ENCODE data around the gene SLC37A4. TPM values are rescaled to one million over a fixed set of nuclear protein-coding genes. Genes with fewer than 3 reads are reported as not detected.
A peak's percentile ranks its signal among the peaks of the same experiment; 100 is the strongest.

SLC37A4 gene
- total and polyA plus RNA-seq, 2 of the 13 experiments (the other 11 are each of a cell fraction or from before 2014, with no cell fraction given), result 43.0 to 56.1 TPM

- no peak for TF ChIP-seq ZNF775 (CRISPR knock-in tag; IDR thresholded peaks at IDR 0.05; ENCODE audit: borderline replicate concordance)
- peak; percentile 66 for TF ChIP-seq ASH2L (IDR thresholded peaks at IDR 0.05; ENCODE audit: insufficient read length, low read depth, low read length)
- peak; percentile 53; the same call in 1 of the 2 replicates for TF ChIP-seq ZBED4 (CRISPR knock-in tag; IDR thresholded peaks at IDR 0.05; ENCODE audit: borderline replicate concordance)
- TF ChIP-seq ETS1 (CRISPR knock-in tag; IDR thresholded peaks at IDR 0.05), result no peak
- TF ChIP-seq MXD3 (CRISPR knock-in tag; IDR thresholded peaks at IDR 0.05), result peak; percentile 74
- TF ChIP-seq ZNF672 (CRISPR knock-in tag; IDR thresholded peaks at IDR 0.05), result no peak
- no peak for TF ChIP-seq ZFYVE20 (CRISPR knock-in tag; IDR thresholded peaks at IDR 0.05; ENCODE audit: borderline replicate concordance, low read depth)
- TF ChIP-seq THAP9 (CRISPR knock-in tag; IDR thresholded peaks at IDR 0.05; ENCODE audit: borderline replicate concordance), result peak; percentile 41; the same call in 1 of the 2 replicates
- TF ChIP-seq PRMT3 (CRISPR knock-in tag; IDR thresholded peaks at IDR 0.05; ENCODE audit: borderline replicate concordance, low read depth), result no peak
- 0 out of 2 replicates have a peak, but pooled peaks have one; percentile 18 for TF ChIP-seq HOXA5 (CRISPR knock-in tag; IDR thresholded peaks at IDR 0.05)
- no peak for TF ChIP-seq ARNT (IDR thresholded peaks at IDR 0.05)
- no peak for TF ChIP-seq ZMYM3 (CRISPR knock-in tag; IDR thresholded peaks at IDR 0.05)
- TF ChIP-seq REL (CRISPR knock-in tag; conservative IDR thresholded peaks at IDR 0.05), result peak; percentile 89; the same call in 1 of the 2 replicates
- TF ChIP-seq MTF1 (CRISPR knock-in tag; IDR thresholded peaks at IDR 0.05), result no peak
- TF ChIP-seq PHF21A (CRISPR knock-in tag; IDR thresholded peaks at IDR 0.05), result peak; percentile 41; the same call in 1 of the 2 replicates
- TF ChIP-seq ZNF292 (CRISPR knock-in tag; IDR thresholded peaks at IDR 0.05; ENCODE audit: borderline replicate concordance, low read depth), result no peak; the same call in 1 of the 2 replicates
- peak; percentile 99 for TF ChIP-seq ZFX (CRISPR knock-in tag; IDR thresholded peaks at IDR 0.05; ENCODE audit: low read depth)
- no peak; the same call in 1 of the 2 replicates for TF ChIP-seq ZNF703 (CRISPR knock-in tag; IDR thresholded peaks at IDR 0.05; ENCODE audit: borderline replicate concordance)
- TF ChIP-seq RFX5 (IDR thresholded peaks at IDR 0.05; ENCODE audit: low read depth, low read length), result no peak
- no peak for TF ChIP-seq ZNF207 (IDR thresholded peaks at IDR 0.05; ENCODE audit: borderline replicate concordance)
- 0 out of 2 replicates have a peak, but pooled peaks have one; percentile 13 for TF ChIP-seq ZNF768 (CRISPR knock-in tag; IDR thresholded peaks at IDR 0.05)
Observed at GRCh38 chr11:118997627-118998387, 32.9 kb downstream of the SLC37A4 start, which contains the start of gene CENATAC (continued).

All from HepG2 (cell line).